ENCODE results near the gene PRR36. TPM values are rescaled to one million over a fixed set of nuclear protein-coding genes. Genes with fewer than 3 reads are reported as not detected.
A peak's percentile ranks its signal among the peaks of the same experiment; 100 is the strongest.

PRR36 gene
- total RNA-seq, 1 donor from 2014 or later, result 0.13 TPM

- DNase-seq (ENCODE audit: low spot score), result no peak
- intact Hi-C loops (cut with DNase I), result no loop called here
Observed at GRCh38 chr19:7914598-7915045, 40.4 kb upstream of the PRR36 start, which contains the start of gene TGFBR3L. TSS of gene TGFBR3L (plus strand) at chr19:7914830.

GRCh38 chr19:7914099-7914498, 39.9 kb upstream of the PRR36 start:
- intact Hi-C loops (cut with DNase I), result no loop called here
- DNase-seq (ENCODE audit: low spot score), result no peak

GRCh38 chr19:7913652-7914051, 39.5 kb upstream of the PRR36 start:
- no peak for DNase-seq (ENCODE audit: low spot score)
- intact Hi-C loops (cut with DNase I), result no loop called here

GRCh38 chr19:7912697-7913564, 38.7 kb upstream of the PRR36 start:
- intact Hi-C loops (cut with DNase I), result no loop called here
- DNase-seq (ENCODE audit: low spot score), result no peak

- no peak for DNase-seq (ENCODE audit: low spot score)
- intact Hi-C loops (cut with DNase I), result no loop called here
Observed at GRCh38 chr19:7912144-7912696, 38.0 kb upstream of the PRR36 start.

GRCh38 chr19:7911508-7912143, 37.4 kb upstream of the PRR36 start:
- no peak for DNase-seq (ENCODE audit: low spot score)
- intact Hi-C loops (cut with DNase I), result no loop called here

- DNase-seq (ENCODE audit: low spot score), result no peak
Observed at GRCh38 chr19:7910321-7911161, 36.4 kb upstream of the PRR36 start.

GRCh38 chr19:7909471-7910067, 35.4 kb upstream of the PRR36 start:
- intact Hi-C loops (cut with DNase I), result no loop called here
- DNase-seq (ENCODE audit: low spot score), result no peak

More at GRCh38 chr19:7910321-7911161, 36.4 kb upstream of the PRR36 start:
- intact Hi-C loops (cut with DNase I), result no loop called here

GRCh38 chr19:7908742-7909461, 34.7 kb upstream of the PRR36 start:
- intact Hi-C loops (cut with DNase I), result no loop called here
- DNase-seq (ENCODE audit: low spot score), result no peak

- no peak for DNase-seq (ENCODE audit: low spot score)
- intact Hi-C loops (cut with DNase I), result no loop called here
Observed at GRCh38 chr19:7908078-7908699, 34.0 kb upstream of the PRR36 start.

GRCh38 chr19:7907544-7907943, 33.4 kb upstream of the PRR36 start:
- intact Hi-C loops (cut with DNase I), result no loop called here
- no peak for DNase-seq (ENCODE audit: low spot score)

GRCh38 chr19:7907122-7907521, 32.9 kb upstream of the PRR36 start:
- DNase-seq (ENCODE audit: low spot score), result no peak
- intact Hi-C loops (cut with DNase I), result no loop called here

- intact Hi-C loops (cut with DNase I), result loop anchor here (2.0 kb wide), 1 partner anchor 15 kb away; the partner anchor contains the start of gene SNAPC2
- DNase-seq (ENCODE audit: low spot score), result no peak
Observed at GRCh38 chr19:7905859-7906258, 31.7 kb upstream of the PRR36 start.

- DNase-seq (ENCODE audit: low spot score), result no peak
- intact Hi-C loops (cut with DNase I), result loop anchor here (2.0 kb wide), 1 partner anchor 16 kb away; the partner anchor contains the start of gene SNAPC2
Observed at GRCh38 chr19:7905268-7905667, 31.1 kb upstream of the PRR36 start.

- intact Hi-C loops (cut with DNase I), result loop anchor here (2.0 to 5.0 kb wide), 2 partner anchors 16 to 72 kb away; partner anchors contain the start of genes EVI5L and SNAPC2
- DNase-seq (ENCODE audit: low spot score), result no peak
Observed at GRCh38 chr19:7904074-7905020, 30.2 kb upstream of the PRR36 start.

GRCh38 chr19:7903244-7904073, 29.3 kb upstream of the PRR36 start, which contains the start of gene MAP2K7:
TSS of gene MAP2K7 (plus strand) at chr19:7903877. CDS start at chr19:7903945, 68 bp downstream.
- DNase-seq (ENCODE audit: low spot score), result peak; percentile 100
- intact Hi-C loops (cut with DNase I), result loop anchor here (2.0 to 5.0 kb wide), 2 partner anchors 17 to 71 kb away; partner anchors contain the start of genes EVI5L and SNAPC2

Data from cardiac septum (tissue), 1 donor.